SK-N-SH treated with all-trans-retinoic acid at 6 μM for 48 hours (cell line): ENCODE measurements around the gene ZNF69.

Experiments
- ATAC-seq: fragments of 200-7000 bp; cut with Tn5 transposase; 3 replicates; pipeline ENCODE4 v1.9.1; 2020; ENCODE audit warnings: mild to moderate bottlenecking, moderate library complexity
- ARNTL ChIP-seq: fragments of 450-650 bp; formaldehyde crosslinking; IDR thresholded peaks from 2 replicates; pipeline ENCODE4 v1.5.0; 2020; ENCODE audit warnings: low read depth, mild to moderate bottlenecking, moderate library complexity, borderline replicate concordance
- BACH2 ChIP-seq: fragments of 250-450 bp; sonication (Bioruptor Pico); IDR thresholded peaks from 2 replicates; pipeline ENCODE4 v1.9.0; 2021; ENCODE audit warnings: mild to moderate bottlenecking, borderline replicate concordance
- CSDC2 ChIP-seq: fragments of 250-450 bp; sonication (Bioruptor Pico); IDR thresholded peaks from 2 replicates; pipeline ENCODE4 v1.5.0; 2020; ENCODE audit warnings: mild to moderate bottlenecking, moderate library complexity
- CSRNP3 ChIP-seq: fragments of 250-450 bp; sonication (Bioruptor Pico); IDR thresholded peaks from 2 replicates; pipeline ENCODE4 v1.5.1; 2021; ENCODE audit warnings: mild to moderate bottlenecking, moderate library complexity
- GLIS3 ChIP-seq: fragments of 250-450 bp; sonication (Bioruptor Pico); IDR thresholded peaks from 2 replicates; pipeline ENCODE4 v1.5.0; 2020; ENCODE audit warnings: mild to moderate bottlenecking, moderate library complexity
- ISL1 ChIP-seq: fragments of 250-450 bp; sonication (Bioruptor Pico); IDR thresholded peaks from 2 replicates; pipeline ENCODE4 v2.1.2; 2022; ENCODE audit warnings: mild to moderate bottlenecking, moderate library complexity
- PATZ1 ChIP-seq: fragments of 250-450 bp; sonication (Bioruptor Pico); IDR thresholded peaks from 2 replicates; pipeline ENCODE4 v1.8.0; 2020; ENCODE audit warnings: mild to moderate bottlenecking, moderate library complexity, borderline replicate concordance
- PPARA ChIP-seq: fragments of 250-450 bp; sonication (Bioruptor Pico); IDR thresholded peaks from 2 replicates; pipeline ENCODE4 v1.5.0; 2020; ENCODE audit warnings: mild to moderate bottlenecking, borderline replicate concordance
- SNAI2 ChIP-seq: fragments of 250-450 bp; sonication (Bioruptor Pico); IDR thresholded peaks from 2 replicates; pipeline ENCODE4 v1.5.0; 2020; ENCODE audit warnings: mild to moderate bottlenecking, moderate library complexity
- TSHZ2 ChIP-seq: fragments of 250-450 bp; sonication (Bioruptor Pico); IDR thresholded peaks from 2 replicates; pipeline ENCODE4 v1.5.0; 2020; ENCODE audit warnings: mild to moderate bottlenecking, moderate library complexity
- ZC3H10 ChIP-seq: fragments of 250-450 bp; sonication (Bioruptor Pico); IDR thresholded peaks from 2 replicates; pipeline ENCODE4 v1.5.1; 2021; ENCODE audit warnings: mild to moderate bottlenecking, moderate library complexity
- ZFP3 ChIP-seq: fragments of 250-450 bp; sonication (Bioruptor Pico); IDR thresholded peaks from 2 replicates; pipeline ENCODE4 v1.5.0; 2020; ENCODE audit warnings: mild to moderate bottlenecking, moderate library complexity
- ZFP30 ChIP-seq: fragments of 450-650 bp; formaldehyde crosslinking; IDR thresholded peaks from 2 replicates; pipeline ENCODE4 v1.5.0; 2022; ENCODE audit warnings: mild to moderate bottlenecking, moderate library complexity
- ZNF70 ChIP-seq: fragments of 450-650 bp; formaldehyde crosslinking; IDR thresholded peaks from 2 replicates; pipeline ENCODE4 v1.5.0; 2020; ENCODE audit warnings: mild to moderate bottlenecking, moderate library complexity
- ZNF8 ChIP-seq: fragments of 450-650 bp; formaldehyde crosslinking; IDR thresholded peaks from 2 replicates; pipeline ENCODE4 v1.5.0; 2020; ENCODE audit warnings: mild to moderate bottlenecking, moderate library complexity

Gene ZNF69

GRCh38 chr19:11942008-11942842 lies 54.6 kb downstream of the ZNF69 start:
- TF ChIP-seq PATZ1 (CRISPR knock-in tag) = no peak
- TF ChIP-seq ZFP30 (CRISPR knock-in tag) = no peak
- no peak for TF ChIP-seq ZNF8 (CRISPR knock-in tag)
- no peak for TF ChIP-seq CSRNP3 (CRISPR knock-in tag)
- TF ChIP-seq TSHZ2 (CRISPR knock-in tag) = no peak
- no peak for TF ChIP-seq PPARA (CRISPR knock-in tag)
- ATAC-seq = no peak

- no peak for TF ChIP-seq BACH2
- TF ChIP-seq ISL1 (CRISPR knock-in tag) = no peak
- TF ChIP-seq ZC3H10 = no peak
- no peak for TF ChIP-seq GLIS3 (CRISPR knock-in tag)
- no peak for TF ChIP-seq PATZ1 (CRISPR knock-in tag)
- no peak for ATAC-seq
These were observed 55.2 kb downstream of the ZNF69 start for GRCh38 chr19:11942843-11943108.

- no peak for ATAC-seq
- no peak for TF ChIP-seq SNAI2 (CRISPR knock-in tag)
- no peak for TF ChIP-seq ZNF70 (CRISPR knock-in tag)
- no peak for TF ChIP-seq GLIS3 (CRISPR knock-in tag)
- TF ChIP-seq, all 23 proteins: peak for 0
These were observed 57.1 kb downstream of the ZNF69 start for GRCh38 chr19:11944656-11945055.

DNA sequence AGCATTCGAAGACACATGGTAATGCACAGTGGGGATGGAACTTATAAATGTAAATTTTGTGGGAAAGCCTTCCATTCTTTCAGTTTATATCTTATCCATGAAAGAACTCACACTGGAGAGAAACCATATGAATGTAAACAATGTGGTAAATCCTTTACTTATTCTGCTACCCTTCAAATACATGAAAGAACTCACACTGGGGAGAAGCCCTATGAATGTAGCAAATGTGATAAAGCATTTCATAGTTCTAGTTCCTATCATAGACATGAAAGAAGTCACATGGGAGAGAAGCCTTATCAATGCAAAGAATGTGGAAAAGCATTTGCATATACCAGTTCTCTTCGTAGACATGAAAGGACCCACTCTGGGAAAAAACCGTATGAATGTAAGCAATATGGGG lies 61.1 kb downstream of the ZNF69 start:
- ATAC-seq = no peak
- TF ChIP-seq CSRNP3 (CRISPR knock-in tag) (no peak), ZFP3 (no peak), ARNTL (no peak), GLIS3 (CRISPR knock-in tag) (no peak), ZNF8 (CRISPR knock-in tag) (no peak), CSDC2 (CRISPR knock-in tag) (no peak), ZC3H10 (no peak), ZNF70 (CRISPR knock-in tag) (no peak), PATZ1 (CRISPR knock-in tag) (no peak), SNAI2 (CRISPR knock-in tag) (no peak), ZFP30 (CRISPR knock-in tag) (no peak)
